ENCODE results near the gene APH1A. TPM values are rescaled to one million over a fixed set of nuclear protein-coding genes. Genes with fewer than 3 reads are reported as not detected.

The APH1A gene
- total RNA-seq, 1 donor from 2014 or later = 148 TPM

- no peak for TF ChIP-seq CTCF (conservative IDR thresholded peaks at IDR 0.05)
- Mint-ChIP-seq H3K4me3 (peak overlapping the region; percentile 56), H3K27me3 (peaks cover 16% of the 10 kb centered on the region)
These were observed 11.4 kb upstream of the APH1A start for GRCh38 chr1:150280138-150280707.

GRCh38 chr1:150273311-150273710, 4.5 kb upstream of the APH1A start:
- TF ChIP-seq CTCF (conservative IDR thresholded peaks at IDR 0.05) = no peak
- no peaks in the 10 kb centered on the region for H3K9me3 Mint-ChIP-seq
- H3K4me1 Mint-ChIP-seq (ENCODE audit: unreplicated experiment) = peaks cover 30% of the 10 kb centered on the region
- DNase-seq (ENCODE audit: extremely low spot score, unreplicated experiment) = no peak
- peak overlapping the region; percentile 84 for H3K4me3 Mint-ChIP-seq
- H3K27ac Mint-ChIP-seq = no peak overlapping the region
- H3K36me3 Mint-ChIP-seq = peaks cover 6% of the 10 kb centered on the region
- H3K27me3 Mint-ChIP-seq = peaks cover 1% of the 10 kb centered on the region

More at GRCh38 chr1:150280138-150280707, 11.4 kb upstream of the APH1A start:
- no peak overlapping the region for H3K27ac Mint-ChIP-seq
- no peaks in the 10 kb centered on the region for H3K9me3 Mint-ChIP-seq
- no peak for DNase-seq (ENCODE audit: extremely low spot score, unreplicated experiment)
- H3K36me3 Mint-ChIP-seq = peaks cover 5% of the 10 kb centered on the region
- H3K4me1 Mint-ChIP-seq (ENCODE audit: unreplicated experiment) = peaks cover 22% of the 10 kb centered on the region

DNA sequence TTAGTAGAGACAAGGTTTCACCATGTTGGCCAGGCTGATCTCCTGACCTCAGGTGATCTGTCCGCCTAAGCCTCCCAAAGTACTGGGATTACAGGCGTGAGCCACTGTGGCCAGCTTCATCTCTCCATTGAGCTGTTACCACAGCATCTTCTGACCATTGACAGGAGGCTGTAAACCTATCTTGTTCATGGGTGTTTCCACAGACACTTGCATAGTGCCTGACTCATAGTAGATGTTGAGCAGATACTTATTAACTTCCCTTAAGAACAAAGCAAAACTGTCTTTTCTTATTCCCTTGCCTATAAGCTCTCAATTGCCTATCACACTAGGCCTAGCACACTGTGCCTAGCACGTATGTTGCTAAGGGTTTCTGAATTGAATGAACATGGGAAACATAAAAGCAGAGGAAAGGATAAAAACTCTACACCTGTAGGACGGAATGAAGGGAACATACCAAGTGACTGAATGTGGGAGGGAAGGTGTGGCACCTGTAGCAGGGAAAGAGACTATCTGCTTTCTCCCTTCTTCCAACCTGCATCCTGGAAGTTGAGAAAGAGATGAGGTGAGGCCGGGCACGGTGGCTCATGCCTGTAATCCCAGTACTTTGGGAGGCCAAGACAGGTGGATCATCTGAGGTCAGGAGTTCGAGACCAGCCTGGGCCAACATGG, 2.6 kb upstream of the APH1A start:
- no peaks in the 10 kb centered on the region for H3K9me3 Mint-ChIP-seq
- peaks cover 37% of the 10 kb centered on the region for H3K4me1 Mint-ChIP-seq (ENCODE audit: unreplicated experiment)
- H3K27ac Mint-ChIP-seq = no peak overlapping the region
- TF ChIP-seq CTCF (conservative IDR thresholded peaks at IDR 0.05) = no peak
- DNase-seq (ENCODE audit: extremely low spot score, unreplicated experiment) = no peak
- H3K4me3 Mint-ChIP-seq = peak overlapping the region; percentile 84
- no peaks in the 10 kb centered on the region for H3K27me3 Mint-ChIP-seq
- peaks cover 8% of the 10 kb centered on the region for H3K36me3 Mint-ChIP-seq

DNA sequence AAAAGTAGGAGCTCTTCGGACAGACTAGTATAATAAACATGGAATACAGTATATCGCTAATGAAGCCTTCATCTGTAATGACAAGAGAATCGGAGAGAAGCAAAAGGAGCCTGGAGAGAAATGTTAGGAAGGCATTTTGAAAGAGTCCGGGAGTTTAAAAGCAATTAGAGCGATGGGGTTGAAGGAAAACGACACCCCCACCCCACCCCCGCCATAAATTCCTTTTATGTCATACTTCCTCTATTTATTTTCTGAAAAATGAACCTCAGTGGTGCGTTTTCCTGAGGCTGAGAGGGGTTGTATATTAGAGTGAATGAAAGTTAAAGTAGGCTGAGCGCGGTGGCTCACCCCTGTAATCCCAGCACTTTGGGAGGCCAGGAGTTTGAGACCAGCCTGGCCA, 635 bp upstream of the APH1A start:
- Mint-ChIP-seq H3K27ac (peak overlapping the region; percentile 91), H3K36me3 (peaks cover 12% of the 10 kb centered on the region), H3K4me3 (peak overlapping the region; percentile 96), H3K9me3 (no peaks in the 10 kb centered on the region), H3K4me1 (ENCODE audit: unreplicated experiment) (peaks cover 37% of the 10 kb centered on the region), H3K27me3 (no peaks in the 10 kb centered on the region)
- no peak for DNase-seq (ENCODE audit: extremely low spot score, unreplicated experiment)
- TF ChIP-seq CTCF (conservative IDR thresholded peaks at IDR 0.05) = no peak

GRCh38 chr1:150268340-150268704, 494 bp downstream of the APH1A start:
- no peaks in the 10 kb centered on the region for H3K27me3 Mint-ChIP-seq
- no peak for TF ChIP-seq CTCF (conservative IDR thresholded peaks at IDR 0.05)
- peak overlapping the region; percentile 96 for H3K4me3 Mint-ChIP-seq
- peaks cover 9% of the 10 kb centered on the region for H3K36me3 Mint-ChIP-seq
- no peak for DNase-seq (ENCODE audit: extremely low spot score, unreplicated experiment)
- H3K27ac Mint-ChIP-seq = peak overlapping the region; percentile 91
- H3K9me3 Mint-ChIP-seq = no peaks in the 10 kb centered on the region
- peaks cover 31% of the 10 kb centered on the region for H3K4me1 Mint-ChIP-seq (ENCODE audit: unreplicated experiment)
